T-cell (primary cell): Measurements from ENCODE around the gene UBE2D4. TPM values are rescaled to one million over a fixed set of nuclear protein-coding genes. Genes with fewer than 3 reads are reported as not detected.
A peak's percentile ranks its signal among the peaks of the same experiment; 100 is the strongest.

Experiments
- ATAC-seq, 4 experiments: fragments of 200-7000 bp in 3 of 4; fragments of 150-1000 bp in 1 of 4; cut with Tn5 transposase; replicated peaks in 1 of 4; 1 replicate in 3 of 4; 2 replicates in 1 of 4; pipeline ENCODE4 v1.10.0; 2021; ENCODE audit warnings: moderate library complexity in 3 of 4, mild to moderate bottlenecking in 2 of 4, moderate number of reproducible peaks in 1 of 4
- CTCF ChIA-PET, 2 donors: fragments of 300-600 bp; sonication (Branson Sonifier 250); formaldehyde crosslinking; loops; one replicate each; lab custom pipeline; 2022; ENCODE audit warnings: antibody characterized with exemption in 2 of 2; lab: Charles Lee
- POLR2A ChIA-PET, 2 donors: fragments of 300-600 bp; sonication (Branson Sonifier 250); formaldehyde crosslinking; loops; one replicate each; lab custom pipeline; 2022; ENCODE audit warnings: antibody characterized with exemption in 2 of 2; lab: Charles Lee
- DNase-seq, 35 experiments: peaks; one replicate each; pipeline versions ENCODE4 v3.0.0 to v3.0.0-alpha.2; 2013 to 2023
- H3K27ac ChIP-seq: one replicate; pipeline ENCODE4 v1.5.1; 2013; ENCODE audit warnings: low read length
- H3K27me3 ChIP-seq, 2 experiments: replicated peaks in 1 of 2; 1 replicate in 1 of 2; 2 replicates in 1 of 2; pipeline versions ENCODE4 v1.6.1 to v1.7.0; 2013; ENCODE audit warnings: low read length in 1 of 2, mixed read lengths in 1 of 2; ENCODE audit not compliant: control insufficient read depth in 2 of 2, insufficient read depth in 2 of 2; ENCODE audit errors: extremely low read depth in 1 of 2
- H3K36me3 ChIP-seq, 2 donors: 1 replicate in 1 of 2; 2 replicates in 1 of 2; pipeline versions ENCODE4 v1.6.1 to v1.7.0; 2013; ENCODE audit warnings: low read length in 1 of 2; ENCODE audit not compliant: control insufficient read depth in 2 of 2, insufficient read depth in 1 of 2; ENCODE audit errors: extremely low read depth in 1 of 2
- H3K4me1 ChIP-seq, 2 experiments: 1 replicate in 1 of 2; 2 replicates in 1 of 2; pipeline versions ENCODE4 v1.6.1 to v1.7.0; 2013; ENCODE audit warnings: low read length in 2 of 2, mixed read lengths in 1 of 2; ENCODE audit not compliant: insufficient read depth in 2 of 2, control insufficient read depth in 1 of 2; ENCODE audit errors: extremely low read depth in 1 of 2
- H3K4me3 ChIP-seq, 2 donors: 1 replicate in 1 of 2; 2 replicates in 1 of 2; pipeline versions ENCODE4 v1.5.1 to v1.7.0; 2013; ENCODE audit warnings: mild to moderate bottlenecking in 2 of 2, low read length in 1 of 2, moderate library complexity in 1 of 2; ENCODE audit not compliant: control insufficient read depth in 1 of 2; ENCODE audit errors: extremely low read depth in 1 of 2
- H3K9me3 ChIP-seq: 2 replicates; pipeline ENCODE4 v1.7.0; 2013
- H3K27ac Mint-ChIP-seq, 2 donors: one replicate each; pipeline ENCODE4 v1.8.0; 2020 to 2021; ENCODE audit warnings: mild to moderate bottlenecking in 2 of 2, mixed read lengths in 2 of 2
- H3K27me3 Mint-ChIP-seq, 2 donors: one replicate each; pipeline ENCODE4 v1.8.0; 2021 to 2022; ENCODE audit warnings: mixed read lengths in 2 of 2
- H3K36me3 Mint-ChIP-seq: one replicate; pipeline ENCODE4 v1.8.0; 2021; ENCODE audit warnings: mixed read lengths
- H3K4me1 Mint-ChIP-seq, 3 donors: one replicate each; pipeline ENCODE4 v1.8.0; 2020 to 2022; ENCODE audit warnings: mixed read lengths in 3 of 3, mild to moderate bottlenecking in 1 of 3
- H3K4me3 Mint-ChIP-seq, 3 donors: one replicate each; pipeline ENCODE4 v1.8.0; 2020 to 2022; ENCODE audit warnings: mild to moderate bottlenecking in 3 of 3, mixed read lengths in 3 of 3, moderate library complexity in 3 of 3
- H3K9me3 Mint-ChIP-seq, 3 donors: one replicate each; pipeline ENCODE4 v1.8.0; 2020 to 2022; ENCODE audit warnings: mixed read lengths in 3 of 3
- WGBS: methylation state at CpG from one replicate; pipeline ENCODE4 v1.1.5; 2013; ENCODE audit warnings: missing lambda C conversion rate; ENCODE audit not compliant: insufficient coverage; 5-methylcytosine and 5-hydroxymethylcytosine counted together
- total RNA-seq, 35 experiments: library from RNA in 6 of 35; stranded (reverse) in 6 of 35; fragments of 120-200 nt in 1 of 35; gene quantifications; one replicate each; pipeline versions ENCODE4 v1.2.1 to v1.2.4 and lab custom pipeline; 2013 to 2026

Gene UBE2D4
- total RNA-seq, 5 donors from 2014 or later (not counting 1 experiment from before 2014, with no cell fraction given): 6.7 to 12.8 (median 10.4) TPM

DNA sequence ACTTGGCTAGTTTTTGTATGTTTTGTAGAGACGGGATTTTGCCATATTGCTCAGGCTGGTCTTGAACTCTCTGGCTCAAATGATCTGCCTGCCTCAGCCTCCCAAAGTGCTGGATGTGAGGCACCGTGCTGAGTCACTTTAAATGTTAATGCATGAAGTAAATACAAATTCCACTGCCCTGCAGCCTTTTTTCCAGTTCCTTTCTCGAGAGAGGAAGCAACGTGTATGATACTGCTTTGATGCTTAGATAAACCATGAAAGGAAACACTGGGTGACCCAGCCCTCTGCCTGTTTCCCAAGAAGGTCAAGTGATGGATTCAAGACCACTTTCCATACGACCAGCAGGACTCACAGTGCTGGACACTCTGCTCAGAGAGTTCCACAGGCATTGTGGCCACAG, 45.6 kb upstream of the UBE2D4 start:
- POLR2A ChIA-PET: no interaction called here
- Mint-ChIP-seq H3K27me3 (no peaks in the 10 kb centered on the region), H3K4me1 (no peaks in the 10 kb centered on the region), H3K27ac (no peak overlapping the region), H3K4me3 (no peak overlapping the region), H3K9me3 (no peaks in the 10 kb centered on the region), H3K36me3 (peaks cover 70% of the 10 kb centered on the region)
- DNase-seq: no peak
- 91% methylated on average over 5 of the region's 5 CpGs for WGBS
- ATAC-seq: no peak
- Histone ChIP-seq H3K4me3 (no peak overlapping the region), H3K27ac (no peak overlapping the region), H3K9me3 (no peaks in the 10 kb centered on the region), H3K36me3 (peaks cover 14 to 75% of the 10 kb centered on the region in 2 donors), H3K4me1 (no peaks in the 10 kb centered on the region), H3K27me3 (no peaks in the 10 kb centered on the region)
- CTCF ChIA-PET: no interaction called here

DNA sequence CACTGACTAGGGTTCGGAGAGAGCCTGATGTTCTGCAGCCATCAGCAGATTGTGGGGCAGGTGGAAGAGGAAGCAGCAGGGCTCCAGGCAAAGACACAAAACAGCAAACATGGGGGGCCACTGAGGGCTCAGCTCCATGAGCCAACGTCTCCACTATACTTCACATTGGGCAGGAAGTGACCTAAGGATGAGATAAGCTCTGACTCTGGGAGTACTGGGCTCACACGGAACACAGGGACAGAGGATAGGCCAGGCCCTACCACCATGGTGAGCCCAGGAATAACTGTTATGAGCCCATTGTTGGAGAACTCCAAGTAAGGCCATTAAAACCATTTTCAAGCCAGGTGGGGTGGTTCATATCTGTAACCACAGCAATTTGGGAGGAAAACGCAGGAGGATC, 42.0 kb upstream of the UBE2D4 start:
- Mint-ChIP-seq H3K36me3 (peaks cover 41% of the 10 kb centered on the region), H3K4me3 (no peak overlapping the region), H3K27ac (no peak overlapping the region), H3K27me3 (no peaks in the 10 kb centered on the region), H3K4me1 (peaks cover 7 to 9% (median 8%) of the 10 kb centered on the region in 3 donors), H3K9me3 (no peaks in the 10 kb centered on the region)
- no peaks in the 10 kb centered on the region for H3K27me3 ChIP-seq
- no peaks in the 10 kb centered on the region for H3K4me1 ChIP-seq
- no peak overlapping the region for H3K27ac ChIP-seq
- peaks cover 6 to 47% of the 10 kb centered on the region in 2 donors for H3K36me3 ChIP-seq
- WGBS: 90% methylated on average over 2 of the region's 4 CpGs
- H3K4me3 ChIP-seq: no peak overlapping the region
- H3K9me3 ChIP-seq: no peaks in the 10 kb centered on the region
- ChIA-PET CTCF (no interaction called here), POLR2A (interaction anchor here (0.5 to 1.0 kb wide), 3 partner anchors 10 to 302 kb away, joined by 3 to 4 read pairs (median 4); no protein-coding TSS in a partner anchor)
- DNase-seq (no peak), ATAC-seq (no peak)

DNA sequence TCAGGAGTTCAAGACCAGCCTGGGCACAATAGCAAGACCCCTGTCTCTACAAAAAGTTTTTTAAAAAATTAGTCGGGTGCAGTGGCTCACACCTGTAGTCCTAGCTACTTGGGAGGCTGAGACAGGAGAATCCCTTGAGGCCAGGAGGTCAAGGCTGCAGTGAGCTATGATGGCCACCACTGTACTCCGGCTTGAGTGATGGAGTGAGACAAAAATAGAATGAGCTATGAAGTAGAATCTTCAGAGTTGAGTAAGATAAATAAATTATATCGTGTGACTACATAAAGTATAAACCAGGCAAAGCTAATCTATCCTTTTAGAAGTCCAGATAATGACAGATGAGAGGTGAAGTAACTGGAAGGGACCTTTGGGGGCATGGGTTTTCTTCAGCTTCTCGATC, 41.6 kb upstream of the UBE2D4 start:
- WGBS: 100% methylated on average over 1 of the region's 4 CpGs
- Mint-ChIP-seq H3K9me3 (no peaks in the 10 kb centered on the region), H3K4me3 (no peak overlapping the region), H3K36me3 (peaks cover 38% of the 10 kb centered on the region), H3K27me3 (no peaks in the 10 kb centered on the region), H3K4me1 (peaks cover 11 to 13% (median 12%) of the 10 kb centered on the region in 3 donors), H3K27ac (no peak overlapping the region)
- no peak overlapping the region for H3K4me3 ChIP-seq
- ChIA-PET POLR2A (interaction anchor here (0.5 to 1.0 kb wide), 3 partner anchors 9 to 302 kb away, joined by 3 to 4 read pairs (median 4); no protein-coding TSS in a partner anchor), CTCF (no interaction called here)
- ATAC-seq: no peak
- no peaks in the 10 kb centered on the region for H3K9me3 ChIP-seq
- H3K4me1 ChIP-seq: no peaks in the 10 kb centered on the region
- H3K36me3 ChIP-seq: peaks cover 6 to 44% of the 10 kb centered on the region in 2 donors
- no peaks in the 10 kb centered on the region for H3K27me3 ChIP-seq
- no peak overlapping the region for H3K27ac ChIP-seq
- DNase-seq: no peak

- Mint-ChIP-seq H3K36me3 (peaks cover 19% of the 10 kb centered on the region), H3K4me3 (no peak overlapping the region), H3K27me3 (no peaks in the 10 kb centered on the region), H3K4me1 (peaks cover 41 to 46% (median 45%) of the 10 kb centered on the region in 3 donors), H3K9me3 (no peaks in the 10 kb centered on the region), H3K27ac (no peak overlapping the region)
- CTCF ChIA-PET: no interaction called here
- Histone ChIP-seq H3K36me3 (peaks cover under 1 to 18% of the 10 kb centered on the region in 2 donors), H3K9me3 (no peaks in the 10 kb centered on the region), H3K4me1 (peaks cover 4 to 21% of the 10 kb centered on the region in 2 experiments), H3K4me3 (no peak overlapping the region), H3K27ac (no peak overlapping the region), H3K27me3 (no peaks in the 10 kb centered on the region)
- DNase-seq (peak in 1 of 35 experiments; percentile 10), ATAC-seq (peak in 2 of 4 experiments; percentile 45 to 54)
- WGBS: 52% methylated on average over 3 of the region's 7 CpGs
- POLR2A ChIA-PET: no interaction called here
Measured at GRCh38 chr7:43888993-43889945, 37.0 kb upstream of the UBE2D4 start.

DNA sequence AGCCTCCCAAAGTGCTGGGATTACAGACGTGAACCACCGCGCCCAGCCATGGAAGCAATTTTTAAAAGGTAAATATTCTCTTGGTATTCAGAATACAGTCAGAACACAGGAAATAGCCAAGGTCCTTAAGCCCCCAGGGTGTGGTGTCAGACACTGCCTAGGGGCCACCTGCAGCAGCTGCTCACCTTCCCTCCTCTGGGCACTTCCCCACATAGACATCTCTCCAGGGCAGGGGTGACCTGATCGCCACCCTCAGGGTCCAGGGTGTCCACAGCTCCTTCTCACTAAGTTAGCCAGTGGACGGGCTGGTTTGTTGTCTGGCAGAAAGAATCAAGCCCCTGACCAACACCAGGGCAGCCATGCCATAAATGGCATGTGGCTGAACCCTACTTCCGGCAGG, 35.8 kb upstream of the UBE2D4 start:
- Mint-ChIP-seq H3K9me3 (no peaks in the 10 kb centered on the region), H3K4me3 (no peak overlapping the region)
- CTCF ChIA-PET: no interaction called here

GRCh38 chr7:43891069-43891955, 34.9 kb upstream of the UBE2D4 start:
- H3K9me3 ChIP-seq: no peaks in the 10 kb centered on the region
- POLR2A ChIA-PET: no interaction called here
- no peak overlapping the region for H3K4me3 ChIP-seq
- DNase-seq (no peak), ATAC-seq (no peak)
- CTCF ChIA-PET: interaction anchor here in 1 of 2 donors (0.6 kb wide), 1 partner anchor 1025 kb away, joined by 3 read pairs; no protein-coding TSS in a partner anchor
- H3K27ac ChIP-seq: no peak overlapping the region
- no peaks in the 10 kb centered on the region for H3K27me3 ChIP-seq
- H3K36me3 ChIP-seq: peaks cover 0 to 4% of the 10 kb centered on the region in 2 donors
- H3K9me3 Mint-ChIP-seq: no peaks in the 10 kb centered on the region
- WGBS: 93% methylated on average over 10 of the region's 12 CpGs
- peaks cover 51 to 57% (median 54%) of the 10 kb centered on the region in 3 donors for H3K4me1 Mint-ChIP-seq
- no peaks in the 10 kb centered on the region for H3K27me3 Mint-ChIP-seq
- peaks cover 4 to 21% of the 10 kb centered on the region in 2 experiments for H3K4me1 ChIP-seq
- peaks cover 16% of the 10 kb centered on the region for H3K36me3 Mint-ChIP-seq
- H3K27ac Mint-ChIP-seq: no peak overlapping the region
- no peak overlapping the region for H3K4me3 Mint-ChIP-seq

More for the DNA sequence above, 35.8 kb upstream of the UBE2D4 start:
- Mint-ChIP-seq H3K4me1 (peaks cover 47 to 53% (median 51%) of the 10 kb centered on the region in 3 donors), H3K27me3 (no peaks in the 10 kb centered on the region), H3K27ac (no peak overlapping the region), H3K36me3 (peaks cover 12% of the 10 kb centered on the region)
- no peak for DNase-seq
- peaks cover 4 to 21% of the 10 kb centered on the region in 2 experiments for H3K4me1 ChIP-seq
- POLR2A ChIA-PET: no interaction called here
- no peak overlapping the region for H3K4me3 ChIP-seq
- no peaks in the 10 kb centered on the region for H3K27me3 ChIP-seq
- no peak for ATAC-seq
- 100% methylated on average over 3 of the region's 6 CpGs for WGBS
- H3K27ac ChIP-seq: no peak overlapping the region
- H3K36me3 ChIP-seq: peaks cover 0 to 9% of the 10 kb centered on the region in 2 donors
- no peaks in the 10 kb centered on the region for H3K9me3 ChIP-seq
